Activated T-helper 1 cell treated with Interleukin-2 at 50 U/mL for 16 hours (primary cell): ENCODE results near the gene NR6A1.

Source experiments
- DNase-seq: peaks from one replicate; pipeline ENCODE4 v3.0.0-alpha.2; 2020; ENCODE audit warnings: low read depth

The NR6A1 gene

DNA sequence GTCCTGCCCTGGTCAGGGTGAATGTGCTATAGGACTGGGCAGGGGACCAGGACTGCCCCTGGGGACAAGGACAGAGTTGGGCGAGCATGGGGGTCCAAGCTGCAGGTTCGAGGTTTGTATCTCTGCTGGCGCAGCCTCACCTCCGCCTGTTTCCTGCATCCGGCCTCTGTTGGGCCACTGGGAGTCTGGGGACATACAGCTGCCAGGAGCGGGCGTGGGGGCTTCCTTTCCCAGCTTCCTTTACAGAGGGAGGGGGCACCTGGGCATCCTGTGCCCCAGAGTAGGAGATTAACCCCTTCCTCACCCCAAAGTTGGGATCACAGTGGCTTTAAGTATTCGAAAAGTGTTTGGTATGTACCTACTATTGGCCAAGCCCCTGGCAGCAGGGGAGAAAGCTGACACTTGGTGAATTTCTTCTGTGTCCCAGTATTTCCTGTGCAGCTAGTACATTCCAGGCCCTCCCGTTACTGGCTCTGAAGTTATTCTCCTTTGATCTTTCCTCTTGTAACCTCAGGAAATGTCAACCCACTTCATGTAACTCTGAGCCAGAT, 24.8 kb upstream of the NR6A1 start:
- DNase-seq: no peak

DNA sequence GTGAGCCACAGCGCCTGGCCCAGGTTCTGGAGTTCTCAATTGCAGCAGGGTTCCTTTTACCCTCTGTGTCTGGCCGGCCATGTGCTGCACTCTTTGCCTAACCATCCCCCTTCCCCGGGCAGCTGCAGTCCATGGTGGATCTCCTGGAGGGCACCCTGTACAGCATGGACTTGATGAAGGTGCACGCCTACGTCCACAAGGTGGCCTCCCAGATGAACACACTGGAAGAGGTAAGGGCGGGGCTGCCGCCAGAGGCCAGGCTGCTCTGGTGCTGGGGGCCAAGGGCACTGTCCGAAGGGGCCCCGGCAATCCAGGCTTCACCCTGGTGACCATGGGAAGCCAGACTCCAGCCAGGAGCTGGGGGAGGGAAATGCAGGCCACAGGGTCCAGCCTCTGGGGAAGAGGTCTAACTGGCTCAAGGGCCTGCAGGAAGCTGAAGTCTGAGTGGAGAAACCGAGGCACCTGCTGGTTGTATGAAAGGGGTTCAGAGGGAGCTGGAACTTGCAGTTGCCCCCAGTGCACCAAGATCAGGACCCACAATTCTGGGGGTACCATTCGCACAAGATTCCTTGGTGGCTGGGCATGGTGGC, 23.9 kb upstream of the NR6A1 start:
- no peak for DNase-seq

DNA sequence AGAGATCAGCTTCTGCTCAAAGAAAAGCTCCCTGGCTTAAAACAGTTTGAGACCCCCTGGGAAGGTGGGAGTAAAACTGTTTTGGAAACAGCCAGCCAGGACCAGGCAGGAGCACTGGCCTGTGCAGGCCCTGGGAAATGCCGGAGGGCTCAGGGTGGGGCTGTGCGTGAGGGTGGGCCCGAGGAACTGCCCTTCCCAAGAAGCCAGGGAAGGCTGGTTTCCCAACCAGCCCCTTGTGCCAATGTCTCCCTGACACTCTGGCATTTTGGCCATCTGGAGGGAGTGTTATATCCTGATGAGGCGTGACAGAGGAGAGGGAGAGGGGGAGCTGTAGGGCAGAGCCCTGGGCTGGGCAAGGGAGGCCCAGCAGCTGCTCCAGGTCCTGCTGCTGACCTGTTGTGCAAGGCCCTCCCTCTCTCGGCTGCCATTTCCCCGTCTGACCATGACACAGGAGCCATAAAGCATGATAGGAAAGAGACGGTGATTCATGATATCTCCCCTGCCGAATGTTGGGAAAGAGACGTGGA, 22.0 kb upstream of the NR6A1 start:
- DNase-seq: no peak

DNA sequence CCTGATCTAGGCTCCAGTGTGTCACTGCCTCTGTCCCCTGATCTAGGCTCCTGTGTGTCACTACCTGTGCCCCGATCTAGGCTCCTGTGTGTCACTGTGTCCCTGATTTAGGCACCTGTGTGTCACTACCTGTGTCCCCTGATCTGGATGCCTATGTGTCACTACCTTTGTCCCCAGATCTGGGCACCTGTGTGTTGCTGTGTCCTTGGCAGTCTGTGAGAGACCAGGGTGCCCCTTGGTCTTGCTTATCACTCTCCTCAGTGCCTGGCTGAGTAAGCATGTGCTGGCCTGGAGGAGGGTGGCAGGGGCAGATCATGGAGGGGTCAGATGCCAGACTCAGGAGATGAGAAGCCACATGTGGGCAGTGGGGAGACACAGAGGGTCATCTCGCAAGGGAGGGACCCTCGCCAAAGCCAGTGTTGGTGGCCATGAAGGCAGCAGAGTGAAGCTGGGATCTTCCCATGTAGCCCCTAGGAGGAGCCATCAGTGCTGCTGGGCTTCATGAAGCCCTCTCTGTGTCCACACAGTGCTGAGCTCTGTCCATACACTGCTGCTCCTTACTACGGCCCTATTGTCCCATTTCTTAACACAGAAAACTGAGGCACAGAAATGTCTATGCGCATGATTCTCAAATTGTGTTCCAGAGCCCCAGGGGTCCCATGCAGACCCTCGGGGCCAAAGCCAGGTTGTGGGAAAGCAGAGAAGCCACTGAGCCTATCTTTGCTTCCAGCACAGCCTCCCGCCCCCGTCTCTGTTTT, 21.3 kb upstream of the NR6A1 start:
- DNase-seq: no peak

DNA sequence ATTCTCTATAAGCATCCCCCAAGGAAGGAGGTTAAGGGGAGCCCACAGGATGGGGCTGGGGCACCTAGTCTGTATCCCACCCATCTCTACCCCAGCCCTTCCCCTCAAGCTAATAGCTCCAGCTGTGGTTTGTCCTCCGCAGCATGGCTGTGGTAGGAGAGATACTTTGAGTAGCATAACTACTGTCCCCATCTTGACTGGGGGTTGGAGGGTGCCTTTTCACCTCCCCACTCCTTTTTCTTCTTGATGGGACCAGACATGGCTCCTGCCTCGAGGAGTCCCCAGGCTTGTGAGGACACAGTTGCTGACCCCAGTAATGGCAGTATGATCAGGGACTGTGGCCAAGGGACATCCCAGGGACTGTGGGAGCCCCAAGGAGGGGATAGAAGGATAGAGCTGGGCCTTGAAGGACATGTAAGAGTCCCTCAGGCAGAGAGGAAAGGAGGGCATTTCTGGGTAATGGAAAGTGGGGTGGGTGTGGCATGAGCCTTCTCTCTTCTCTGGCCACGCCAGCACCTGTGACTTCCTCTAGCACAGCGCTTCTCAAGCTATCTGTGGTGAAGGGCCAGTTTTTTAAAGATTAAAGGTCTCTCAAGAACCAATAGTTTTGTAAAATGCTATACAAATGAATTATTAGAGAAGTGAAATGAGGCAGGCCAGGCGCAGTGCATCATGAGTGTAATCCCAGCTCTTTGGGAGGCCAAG, 19.8 kb upstream of the NR6A1 start:
- DNase-seq: no peak

DNA sequence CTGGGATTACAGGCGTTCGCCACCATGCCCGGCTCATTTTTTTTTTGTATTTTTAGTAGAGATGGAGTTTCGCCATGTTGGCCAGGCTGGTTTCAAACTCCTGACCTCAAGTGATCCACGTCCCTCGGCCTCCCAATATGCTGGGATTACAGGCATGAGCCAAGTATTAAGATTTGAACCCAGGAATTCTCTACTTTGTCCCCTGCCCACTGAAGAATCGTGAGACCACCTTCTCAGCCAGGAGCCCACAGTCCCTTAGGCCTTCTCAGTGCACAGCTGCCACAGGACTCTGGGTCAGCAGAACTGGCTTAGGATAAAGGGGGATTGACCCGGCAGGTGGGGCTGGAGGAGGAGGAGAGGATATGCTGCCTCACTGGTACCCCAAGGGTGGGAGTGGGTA, 19.2 kb upstream of the NR6A1 start:
- DNase-seq: no peak

DNA sequence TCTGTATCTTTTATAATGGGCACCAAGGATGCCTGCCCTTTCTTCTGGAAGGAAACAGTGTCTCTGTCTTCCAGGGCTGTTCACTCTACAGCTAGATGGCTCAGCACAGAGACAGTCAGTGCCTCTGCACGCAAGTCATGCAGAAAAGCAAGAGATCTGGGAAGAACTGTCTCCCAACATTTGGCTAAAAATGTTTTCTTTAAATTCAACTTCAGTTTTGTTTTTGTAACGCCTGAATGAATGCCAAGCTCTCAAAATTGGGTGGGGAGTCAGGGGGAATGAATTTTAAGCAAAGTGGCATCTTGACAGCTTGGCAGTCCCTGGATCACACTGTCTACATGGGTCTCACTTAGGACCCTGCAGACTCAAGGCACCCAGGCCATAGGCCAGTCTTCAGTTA, 18.4 kb upstream of the NR6A1 start:
- DNase-seq: no peak

DNA sequence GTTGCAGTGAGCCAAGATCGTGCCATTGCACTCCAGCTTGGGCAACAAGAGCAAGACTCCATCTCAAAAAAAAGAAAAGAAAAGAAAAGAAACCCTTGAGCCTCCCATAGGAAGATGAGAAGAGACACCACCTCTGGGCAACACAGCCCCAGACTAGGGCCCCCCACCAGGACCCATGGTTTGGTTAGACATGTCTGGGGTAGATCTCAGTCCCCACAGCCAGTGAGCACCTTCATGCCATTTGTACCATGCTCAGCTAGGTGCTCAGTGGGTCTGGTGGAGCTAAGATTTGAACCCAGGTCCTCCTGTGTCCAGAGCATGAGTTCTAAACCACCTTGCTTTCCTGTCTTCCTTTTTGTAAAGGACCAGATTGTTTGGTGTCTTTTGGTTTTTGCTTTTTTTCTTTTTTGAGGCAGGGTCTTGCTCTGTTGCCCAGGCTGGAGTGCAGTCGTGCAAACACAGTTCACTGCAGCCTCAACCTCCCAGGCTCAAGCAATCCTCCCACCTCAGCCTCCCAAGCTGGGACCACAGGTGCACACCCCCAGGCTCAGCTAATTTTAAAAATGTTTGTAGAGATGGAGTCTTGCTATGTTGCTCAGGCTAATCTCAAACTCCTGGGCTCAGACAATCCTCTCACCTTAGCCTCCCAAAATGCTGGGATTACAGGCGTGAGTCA, 17.6 kb upstream of the NR6A1 start:
- DNase-seq: no peak

DNA sequence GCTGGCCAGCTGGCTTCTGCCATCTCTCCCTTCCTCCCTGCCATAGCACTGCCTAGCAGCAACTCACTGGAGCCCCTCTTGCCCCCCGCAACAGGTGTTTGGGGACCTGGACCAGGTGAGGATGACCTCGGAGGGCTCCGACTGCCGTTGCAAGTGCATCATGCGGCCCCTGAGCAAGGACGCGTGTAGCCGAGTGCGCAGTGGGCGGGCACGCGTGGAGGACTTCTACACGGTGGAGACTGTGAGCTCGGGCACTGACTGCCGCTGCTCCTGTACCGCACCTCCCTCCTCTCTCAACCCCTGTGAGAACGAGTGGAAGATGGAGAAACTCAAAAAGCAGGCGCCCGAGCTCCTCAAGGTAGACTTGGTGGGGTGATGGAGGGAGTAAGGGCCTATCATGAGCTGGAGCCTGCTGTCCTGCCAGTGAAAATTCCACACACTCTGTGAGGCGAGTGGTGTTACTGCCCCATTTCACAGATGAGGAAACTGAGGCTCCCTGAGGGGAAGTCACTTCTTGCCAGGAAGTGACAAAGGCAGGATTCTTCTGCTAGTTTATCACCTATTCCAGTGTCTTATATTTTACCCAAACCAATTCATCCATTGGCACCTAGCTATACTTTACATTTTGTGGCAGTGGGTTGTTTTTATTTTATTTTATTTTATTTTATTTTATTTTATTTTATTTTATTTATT, 15.9 kb upstream of the NR6A1 start:
- DNase-seq: no peak

DNA sequence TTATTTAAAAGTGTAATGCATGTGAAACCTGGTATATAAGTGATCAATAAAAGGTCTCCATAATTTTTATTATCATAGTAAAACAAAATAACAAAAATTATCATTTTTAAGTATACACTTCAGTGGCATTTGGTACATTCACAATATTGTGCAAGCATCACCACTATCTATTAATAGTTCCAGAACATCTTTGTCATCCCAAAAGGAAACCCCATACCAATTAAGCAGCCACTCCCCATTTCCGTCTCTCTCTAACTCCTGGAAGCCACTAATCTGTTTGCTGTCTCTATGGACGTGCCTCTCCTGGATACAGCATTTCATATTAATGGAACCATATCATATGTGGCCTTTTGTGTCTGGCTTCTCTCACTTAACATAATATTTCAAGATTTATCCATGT, 13.4 kb upstream of the NR6A1 start:
- no peak for DNase-seq

DNA sequence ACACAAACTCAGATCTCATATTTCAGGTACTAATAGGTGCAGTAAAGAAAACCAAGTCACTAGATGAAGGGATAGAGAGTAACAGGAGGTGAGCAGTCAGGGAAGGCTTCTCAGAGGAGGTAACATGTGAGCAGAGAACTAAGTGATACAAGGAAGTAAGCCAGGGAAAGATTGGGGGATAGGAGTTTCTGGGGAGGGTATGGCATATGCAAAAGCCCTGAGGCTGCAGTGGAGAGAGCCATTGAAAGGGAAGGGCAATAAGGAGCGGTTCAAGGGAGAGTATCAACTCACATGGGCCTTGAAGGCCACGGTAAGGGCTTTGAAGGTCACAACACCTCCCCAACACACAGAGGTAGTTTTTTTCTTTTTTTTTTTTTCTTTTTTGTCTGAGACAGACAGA, 12.7 kb upstream of the NR6A1 start:
- no peak for DNase-seq

DNA sequence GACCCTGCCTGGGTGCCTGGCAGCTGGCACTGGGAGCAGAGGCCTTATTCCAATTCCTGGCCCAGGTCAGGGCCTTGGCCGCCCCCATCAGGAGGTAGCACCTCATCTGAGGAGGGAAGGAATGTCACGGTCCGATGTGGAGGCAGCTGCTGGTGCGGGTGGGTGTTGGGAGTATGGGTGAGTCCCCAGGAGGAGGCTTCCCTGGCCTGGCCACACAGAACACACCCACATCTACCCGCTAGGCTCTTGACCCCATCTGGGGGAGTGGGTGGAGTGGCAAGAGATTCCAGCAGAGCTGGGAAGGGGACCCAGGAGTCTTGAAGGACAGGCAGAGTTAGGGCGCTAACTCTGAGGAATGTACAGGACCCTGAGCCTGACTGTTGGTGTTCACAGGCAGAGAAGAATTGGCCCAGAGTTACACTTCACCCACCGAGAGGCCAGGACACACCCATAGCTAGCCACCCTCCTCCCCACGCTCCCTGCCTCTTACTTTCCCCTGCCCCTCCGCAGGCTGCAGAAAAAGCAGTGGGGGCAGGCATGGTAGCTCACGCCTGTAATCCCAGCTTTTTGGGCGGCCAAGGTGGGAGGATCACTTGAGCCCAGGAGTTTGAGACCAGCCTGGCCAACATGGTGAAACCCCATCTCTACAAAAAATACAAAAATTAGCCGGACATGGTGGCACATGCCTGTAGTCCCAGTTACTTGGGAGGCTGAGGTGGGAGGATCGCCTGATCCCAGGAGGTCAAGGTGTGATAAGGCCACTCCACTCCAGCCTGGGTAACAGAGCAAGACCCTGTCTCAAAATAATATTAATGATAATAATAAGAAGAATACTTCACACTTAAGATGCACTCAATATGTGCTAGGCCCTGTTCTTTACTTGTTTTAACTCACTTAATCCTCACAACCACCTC, 11.8 kb upstream of the NR6A1 start:
- no peak for DNase-seq

DNA sequence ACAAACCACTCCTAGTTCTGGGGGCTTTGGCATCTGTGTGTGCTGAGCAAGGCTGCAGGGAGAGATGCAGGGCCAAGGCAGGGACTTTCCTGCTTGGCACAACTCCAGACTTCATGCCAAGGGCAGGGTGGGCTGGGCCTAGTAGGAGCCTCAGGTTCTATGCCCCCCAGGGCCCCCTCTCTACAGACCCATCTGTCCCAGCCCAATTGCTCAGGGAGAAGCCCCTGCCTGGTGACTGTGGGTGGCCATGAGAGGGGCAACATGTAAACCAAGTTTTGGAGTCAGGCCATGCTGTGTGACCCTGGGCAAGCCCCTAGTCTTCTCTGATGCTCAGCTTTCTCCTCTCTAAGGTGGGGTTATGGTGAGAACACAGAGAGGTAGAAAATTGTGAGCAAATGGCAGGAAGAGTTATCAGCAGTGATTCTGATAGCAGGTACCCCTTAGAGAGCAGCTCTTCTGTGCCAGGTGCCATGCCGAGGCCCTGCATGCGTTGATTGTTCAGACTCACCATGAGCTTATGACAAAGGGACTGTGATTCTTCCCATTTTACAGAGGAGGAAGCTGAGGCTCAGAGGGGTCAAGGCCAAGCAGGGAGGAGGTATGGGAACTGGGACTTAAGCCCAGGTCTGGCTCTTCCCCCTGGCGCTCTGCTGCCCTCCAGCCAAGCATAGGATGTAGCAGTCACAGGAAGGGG, 11.0 kb upstream of the NR6A1 start:
- no peak for DNase-seq

DNA sequence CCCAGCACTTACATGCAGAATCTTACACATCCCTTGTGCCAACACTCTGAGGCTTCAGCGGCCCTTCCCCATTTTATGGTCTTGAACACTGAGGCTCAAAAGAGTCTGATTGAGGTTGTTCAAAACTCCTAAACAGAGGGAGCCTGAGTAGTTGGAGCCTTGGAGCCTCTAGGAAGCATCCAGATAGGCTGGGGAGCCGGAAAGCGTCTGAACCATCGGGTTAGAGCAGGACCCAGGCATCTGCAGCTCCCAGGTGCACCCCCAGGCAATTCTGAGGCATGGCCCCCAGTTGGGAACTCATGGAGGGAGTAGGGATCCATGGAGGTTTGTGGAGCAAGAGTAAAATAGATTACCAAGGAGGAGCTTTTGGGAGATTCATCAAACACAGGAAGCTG, 9.6 kb upstream of the NR6A1 start:
- DNase-seq: no peak

DNA sequence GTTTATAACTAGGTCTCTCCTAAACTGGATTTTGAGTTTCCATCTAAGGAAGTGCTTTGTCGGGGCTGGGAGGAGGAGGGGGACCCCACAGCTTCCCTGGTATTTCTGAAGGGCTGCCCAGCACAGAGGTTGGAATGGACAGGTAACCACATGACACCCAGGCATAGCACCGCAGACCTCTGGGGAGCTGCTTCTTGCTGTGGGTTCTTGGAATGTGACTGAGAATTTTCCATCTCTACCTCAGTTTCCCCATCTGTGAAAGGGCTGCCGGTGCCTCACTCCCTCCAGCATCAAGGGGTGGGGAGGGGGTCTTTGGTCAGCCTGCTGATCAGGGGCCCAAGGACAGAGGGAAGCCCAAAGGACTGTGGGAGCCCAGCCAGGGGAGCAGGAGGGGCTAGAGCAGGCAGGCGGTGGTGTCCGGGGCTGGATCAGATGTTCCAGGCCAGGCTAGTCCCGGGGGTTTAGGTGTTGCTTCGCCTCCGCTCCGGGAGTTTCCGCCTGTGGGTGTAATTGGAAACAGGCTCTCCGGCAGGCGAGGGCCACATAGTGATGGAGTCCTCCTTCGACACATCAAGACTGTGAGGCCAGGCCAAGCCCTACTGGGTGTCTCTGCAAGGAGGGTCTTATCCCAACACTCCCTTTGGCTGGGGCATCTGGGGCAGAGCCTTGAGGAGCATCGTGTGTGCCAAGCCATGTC, 9.1 kb upstream of the NR6A1 start:
- DNase-seq: no peak

DNA sequence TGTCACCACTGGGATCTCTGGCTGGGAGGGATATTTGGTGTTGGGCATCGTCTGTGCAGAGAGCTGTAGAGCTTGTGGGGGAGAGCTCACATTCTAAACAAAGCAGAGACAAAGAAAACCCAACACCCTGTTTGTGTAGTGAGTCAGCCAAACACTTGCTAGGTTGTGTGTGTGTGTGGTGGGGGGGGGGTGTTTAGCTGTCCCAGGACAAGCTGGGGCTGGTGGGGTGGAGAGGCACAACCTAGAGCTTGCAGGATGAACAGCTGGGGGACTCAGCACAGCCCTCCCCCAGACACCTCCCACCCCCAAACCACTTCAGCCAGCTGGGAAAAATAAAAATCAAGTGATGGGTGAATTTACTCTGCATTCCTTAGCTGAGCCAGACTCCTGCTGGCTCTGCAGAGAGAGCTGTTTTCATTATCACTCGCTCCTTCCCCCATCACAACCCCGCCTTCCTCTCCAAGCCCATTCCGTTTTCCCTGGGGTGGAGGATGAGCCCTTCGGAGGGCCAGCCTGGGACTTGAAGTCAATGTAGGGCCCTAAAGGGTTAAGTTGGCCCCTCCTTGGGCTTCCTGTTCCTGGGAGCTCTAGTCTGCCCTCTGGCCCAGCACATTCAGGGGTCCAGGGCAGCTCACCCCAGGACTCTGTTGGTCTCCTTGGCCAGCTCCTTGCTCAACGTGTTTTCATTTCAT, 8.4 kb upstream of the NR6A1 start:
- DNase-seq: no peak

DNA sequence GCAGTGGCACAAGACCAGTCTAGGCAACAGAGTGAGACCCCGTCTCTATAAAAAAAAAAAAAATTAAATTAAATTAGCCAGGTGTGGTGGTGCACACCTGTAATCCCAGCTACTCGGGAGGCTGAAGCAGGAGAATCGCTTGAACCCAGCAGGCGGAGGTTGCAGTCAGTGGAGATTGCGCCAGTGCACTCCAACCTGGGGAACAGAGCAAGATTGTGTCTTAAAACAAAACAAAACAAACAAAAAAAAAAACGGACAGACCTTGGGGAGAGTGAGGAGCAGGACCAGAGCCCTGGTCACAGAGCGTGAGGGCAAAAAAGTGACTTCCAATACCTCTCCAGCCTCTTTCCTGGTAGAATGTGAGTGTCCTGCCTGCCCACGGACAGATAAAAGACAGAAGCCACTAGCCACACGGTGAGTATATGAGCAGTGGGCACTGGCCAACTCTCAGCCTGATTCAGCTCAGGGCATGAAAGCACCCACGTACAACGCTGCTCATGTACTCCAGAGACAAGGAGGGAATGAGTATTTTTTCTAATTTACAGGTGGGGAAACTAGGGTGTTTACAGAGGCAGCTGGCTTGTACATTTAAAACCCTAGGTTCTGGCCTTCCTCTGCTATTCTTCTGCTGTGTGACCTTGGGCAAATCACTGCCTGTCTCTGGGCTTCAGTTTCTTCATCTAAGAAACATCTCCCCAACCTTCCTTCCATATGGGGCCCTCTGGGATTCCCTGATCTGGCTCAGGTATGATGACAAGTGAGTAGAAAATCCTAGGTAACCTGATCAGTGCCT, 7.7 kb upstream of the NR6A1 start:
- DNase-seq: no peak
